Stimulated activated naive CD8-positive, alpha-beta T cell treated with anti-CD3 and anti-CD28 coated beads, Interleukin-15, Interleukin-2, amounts not matched to agents 100 U/mL and 50 U/mL, for 24 hours (primary cell): ENCODE results near the gene EOLA1.
A peak's percentile ranks its signal among the peaks of the same experiment; 100 is the strongest.
"Not testable (repeated sequence)": the region's sequence is repeated elsewhere in the genome, so short reads cannot be mapped to it uniquely, and the experiment has no call there.

ENCODE experiments used
- ATAC-seq: fragments of 150-1000 bp; cut with Tn5 transposase; one replicate; pipeline ENCODE4 v1.10.0; 2021
- DNase-seq: peaks from one replicate; pipeline ENCODE4 v3.0.0; 2021

The EOLA1 gene

DNA sequence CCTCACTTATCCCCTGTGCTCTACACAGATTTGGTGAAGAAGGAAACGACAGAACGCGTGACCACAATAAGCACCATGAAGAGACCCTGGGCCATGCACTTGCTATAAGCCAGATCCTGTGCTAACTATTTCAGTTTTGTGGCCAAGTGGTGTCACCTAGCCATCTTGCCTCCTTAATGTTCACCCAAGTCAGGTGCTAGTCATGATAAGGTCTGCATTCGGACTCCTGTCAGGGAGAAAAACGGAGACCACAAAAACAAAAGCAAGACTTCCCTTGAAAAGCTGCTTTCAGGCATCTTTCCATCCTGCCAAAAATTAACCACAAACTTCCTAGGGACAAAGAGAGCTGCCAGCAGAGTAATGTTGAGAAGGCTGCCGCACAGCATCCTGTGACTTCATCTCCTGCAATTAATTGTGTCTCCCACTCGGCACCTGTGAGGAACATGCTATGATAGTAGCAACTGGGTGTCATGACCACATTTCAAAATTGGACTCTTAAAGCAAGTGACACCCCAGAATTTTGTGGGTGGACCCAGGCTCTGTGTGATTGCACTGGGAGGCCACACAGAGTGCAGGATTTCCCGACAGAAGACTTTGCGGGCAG, 26.9 kb upstream of the EOLA1 start:
- no peak for ATAC-seq
- no peak for DNase-seq

GRCh38 chrX:149515954-149516602, 24.7 kb upstream of the EOLA1 start:
- no peak for DNase-seq
- ATAC-seq = no peak

DNA sequence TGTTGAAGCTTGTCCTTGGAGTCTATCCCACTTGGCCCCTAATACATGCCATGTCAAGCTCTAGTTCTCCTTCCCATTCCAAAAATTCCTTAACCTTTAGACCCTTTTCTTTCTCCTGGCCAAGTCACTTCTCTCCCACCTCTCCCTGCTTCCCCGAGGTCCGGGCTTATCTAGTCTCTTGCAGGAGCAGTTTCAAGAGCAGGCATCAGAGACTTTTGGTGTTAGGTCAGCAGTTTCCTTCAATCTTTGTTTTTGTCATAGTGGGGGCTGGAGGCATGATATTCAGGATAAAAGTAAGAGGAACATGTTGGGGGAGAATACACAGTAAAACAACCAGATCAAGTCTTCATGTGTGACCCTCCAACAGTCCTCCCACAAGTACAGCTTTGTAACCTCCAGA, 24.2 kb upstream of the EOLA1 start:
- ATAC-seq (no peak), DNase-seq (no peak)

- DNase-seq (no peak), ATAC-seq (no peak)
Measured at GRCh38 chrX:149517308-149517707, 23.5 kb upstream of the EOLA1 start.

DNA sequence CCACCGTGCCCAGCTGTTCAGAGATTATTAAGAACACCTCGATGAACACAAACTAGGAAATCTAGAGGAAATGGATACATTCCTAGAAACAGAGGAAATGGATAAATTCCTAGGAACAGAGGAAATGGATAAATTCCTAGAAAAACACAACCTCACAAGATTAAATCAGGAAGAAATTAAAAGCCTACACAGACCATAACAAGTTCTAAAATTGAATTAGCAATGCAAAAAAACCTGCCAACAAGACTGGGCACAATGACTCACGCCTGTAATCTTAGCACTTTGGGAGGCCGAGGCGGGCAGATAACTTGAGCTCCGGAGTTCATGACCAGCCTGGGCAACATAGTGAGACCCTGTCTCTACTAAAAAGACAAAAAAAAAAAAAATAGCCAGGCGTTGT, 22.6 kb upstream of the EOLA1 start:
- DNase-seq (no peak), ATAC-seq (no peak)

- not testable (repeated sequence) for DNase-seq
Measured at GRCh38 chrX:149520636-149521277, 20.1 kb upstream of the EOLA1 start.

GRCh38 chrX:149521438-149521837, 19.4 kb upstream of the EOLA1 start:
- no peak for DNase-seq
- no peak for ATAC-seq

More at GRCh38 chrX:149520636-149521277, 20.1 kb upstream of the EOLA1 start:
- ATAC-seq = not testable (repeated sequence)

DNA sequence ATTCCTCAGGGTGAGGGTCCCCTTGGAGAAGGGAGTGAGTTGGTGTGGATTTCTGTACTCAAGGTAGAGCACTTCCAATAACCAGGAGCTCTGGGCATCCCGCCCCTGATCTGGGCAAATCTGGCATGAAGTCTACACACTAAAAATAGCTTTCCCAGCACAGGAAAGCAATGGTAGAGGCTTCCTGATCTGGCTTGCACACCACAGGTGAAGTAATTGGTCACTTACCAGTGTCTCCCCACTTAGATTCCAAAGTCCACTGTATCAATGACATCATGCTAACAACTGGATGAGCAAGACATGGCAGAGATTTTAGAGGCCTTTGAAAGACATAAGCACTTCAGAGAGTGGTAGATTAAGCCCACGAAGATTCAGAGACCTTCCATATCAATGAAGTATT, 17.9 kb upstream of the EOLA1 start:
- no peak for DNase-seq

DNA sequence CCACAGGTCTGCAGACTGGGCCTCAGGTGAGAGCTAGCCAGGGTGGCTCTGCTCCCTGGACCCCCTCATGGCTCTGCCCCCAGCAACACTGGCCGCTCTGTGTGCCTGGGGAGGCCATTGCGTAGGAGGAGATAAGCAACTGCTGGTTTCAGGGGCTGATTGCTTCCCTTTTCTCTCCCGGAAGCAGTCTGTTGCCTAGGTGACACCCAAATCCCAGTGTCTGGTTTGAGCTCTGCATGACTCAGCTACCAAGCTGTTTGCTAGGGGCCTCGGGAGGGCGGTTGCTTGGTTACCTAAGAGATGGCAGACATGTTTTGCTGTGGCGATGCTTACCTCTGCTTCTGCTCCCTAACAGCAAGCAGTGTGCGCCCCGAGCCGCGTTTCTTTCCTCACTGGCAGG, 15.4 kb upstream of the EOLA1 start:
- ATAC-seq = peak; percentile 90

More for the DNA sequence above, 17.9 kb upstream of the EOLA1 start:
- no peak for ATAC-seq

GRCh38 chrX:149525903-149526302, 14.9 kb upstream of the EOLA1 start:
- DNase-seq = not testable (repeated sequence)
- peak; percentile 33 for ATAC-seq

More for the DNA sequence above, 15.4 kb upstream of the EOLA1 start:
- DNase-seq = peak; percentile 53

DNA sequence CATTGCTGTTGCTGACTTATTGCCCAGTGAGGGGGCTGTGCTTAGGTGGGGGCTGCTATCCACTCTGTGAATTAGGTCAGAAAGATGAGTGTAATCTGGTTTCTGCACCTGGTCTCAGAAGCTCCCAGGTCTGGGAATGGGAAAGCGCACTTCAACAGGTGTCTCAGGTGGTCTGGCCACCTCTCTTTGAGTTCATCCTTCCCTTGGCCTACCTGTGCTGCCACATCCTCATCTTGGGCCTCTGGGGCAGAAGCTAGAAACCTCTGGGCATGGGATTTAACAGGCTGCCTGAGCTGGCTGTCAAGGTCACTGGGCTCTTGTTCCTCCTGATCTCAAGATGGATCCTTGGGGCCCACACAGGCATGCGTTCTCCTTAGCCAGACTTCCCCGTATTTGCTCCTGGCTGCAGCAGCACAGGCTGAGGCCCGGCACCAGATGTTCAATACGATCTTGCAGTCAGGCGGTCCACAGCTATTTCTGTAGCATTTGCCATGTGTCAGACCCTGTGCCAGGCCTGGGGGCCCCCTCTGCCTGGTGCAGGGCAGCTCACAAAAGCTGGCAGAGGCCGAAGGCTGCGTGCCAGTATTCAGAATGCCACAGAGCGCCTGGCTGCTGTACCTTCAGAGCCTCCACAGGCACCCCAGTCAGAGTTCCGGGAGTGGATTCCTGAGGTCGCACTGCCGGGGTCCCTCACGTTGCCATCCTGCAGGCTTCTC, 14.3 kb upstream of the EOLA1 start:
- DNase-seq, ATAC-seq: not testable (repeated sequence)

DNA sequence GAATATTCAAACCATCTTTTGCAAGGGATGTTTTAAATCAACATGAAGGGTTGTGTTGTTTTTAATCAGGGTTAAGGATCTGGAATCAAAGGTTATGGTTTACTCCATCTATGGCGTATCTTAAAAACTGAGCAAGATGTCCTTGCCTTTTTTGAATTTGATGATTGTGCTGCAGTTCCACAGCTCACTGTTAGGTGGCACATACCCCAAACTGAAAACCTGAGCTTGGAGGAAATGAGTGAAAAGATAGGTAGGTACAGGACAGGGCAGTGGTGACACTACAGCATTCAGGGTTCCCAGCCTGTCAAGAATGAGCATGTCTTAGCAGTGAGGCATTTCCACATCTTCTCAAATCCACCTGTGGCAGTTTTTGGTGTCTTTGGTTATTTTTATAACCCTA, 13.1 kb upstream of the EOLA1 start:
- DNase-seq = no peak
- ATAC-seq = peak; percentile 14

DNA sequence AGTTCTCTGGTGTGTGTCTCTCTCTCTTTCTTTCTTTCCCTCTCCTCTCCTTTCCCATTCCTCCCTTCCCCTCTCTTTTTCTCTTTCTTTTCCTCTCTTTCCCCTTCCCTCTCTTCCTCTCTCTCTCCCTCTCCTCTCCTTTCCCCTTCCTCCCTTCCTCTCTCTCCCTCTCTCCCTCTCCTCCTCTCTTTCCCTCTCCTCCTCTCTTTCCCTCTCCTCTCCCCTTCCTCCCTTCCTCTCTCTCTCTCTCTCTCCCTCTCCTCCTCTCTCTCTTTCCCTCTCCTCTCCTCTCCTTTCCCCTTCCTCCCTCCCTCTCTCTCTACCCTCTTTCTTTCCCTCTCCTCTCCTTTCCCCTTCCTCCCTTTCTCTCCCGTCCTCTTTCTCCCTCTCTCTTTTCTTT, 12.4 kb upstream of the EOLA1 start:
- ATAC-seq (no peak), DNase-seq (no peak)

DNA sequence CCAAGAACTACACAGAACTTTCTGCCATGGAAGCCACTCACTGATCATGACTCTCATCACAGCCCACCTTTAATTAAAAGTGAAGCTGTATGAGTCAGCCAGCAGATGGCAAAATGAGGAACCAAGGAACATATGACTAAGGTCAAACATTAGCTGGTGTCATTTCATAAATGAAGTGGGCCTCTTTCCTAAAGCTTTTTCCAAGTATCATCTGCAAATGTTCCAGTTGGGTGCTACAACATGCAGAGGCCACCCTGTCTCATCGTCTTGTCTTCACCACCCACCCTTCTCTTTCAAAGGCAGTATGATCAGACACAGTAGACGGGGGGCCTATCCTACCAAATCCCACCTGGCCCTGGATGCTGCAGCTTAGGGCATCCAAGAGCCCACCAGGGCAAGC, 9.2 kb upstream of the EOLA1 start:
- ATAC-seq (peak; percentile 80), DNase-seq (no peak)

GRCh38 chrX:149532868-149533267, 7.9 kb upstream of the EOLA1 start:
- not testable (repeated sequence) for ATAC-seq, DNase-seq

DNA sequence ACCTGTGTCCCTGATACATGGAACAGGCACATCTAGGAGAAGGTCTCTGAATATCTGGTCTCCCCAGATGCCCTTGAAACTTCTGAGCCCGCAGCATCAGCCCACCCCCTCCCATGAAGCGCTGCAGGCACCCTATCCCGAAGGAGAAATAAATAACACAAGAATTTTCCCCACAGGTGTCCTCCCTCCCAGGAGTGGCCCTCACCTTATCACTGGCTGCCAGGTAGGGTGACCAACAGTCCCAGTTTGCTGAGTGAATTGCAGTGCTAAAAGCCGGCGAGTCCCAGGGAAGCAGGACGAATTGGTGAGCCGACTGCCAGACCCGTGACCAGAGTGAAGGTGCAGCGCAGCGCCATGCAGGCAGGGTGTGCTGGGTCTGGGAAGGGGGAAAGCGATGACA, 6.8 kb upstream of the EOLA1 start:
- ATAC-seq, DNase-seq: not testable (repeated sequence)

- ATAC-seq = not testable (repeated sequence)
Measured at GRCh38 chrX:149534926-149535602, 5.7 kb upstream of the EOLA1 start.

GRCh38 chrX:149537474-149537873, 3.3 kb upstream of the EOLA1 start:
- not testable (repeated sequence) for ATAC-seq, DNase-seq

More at GRCh38 chrX:149534926-149535602, 5.7 kb upstream of the EOLA1 start:
- DNase-seq = not testable (repeated sequence)

DNA sequence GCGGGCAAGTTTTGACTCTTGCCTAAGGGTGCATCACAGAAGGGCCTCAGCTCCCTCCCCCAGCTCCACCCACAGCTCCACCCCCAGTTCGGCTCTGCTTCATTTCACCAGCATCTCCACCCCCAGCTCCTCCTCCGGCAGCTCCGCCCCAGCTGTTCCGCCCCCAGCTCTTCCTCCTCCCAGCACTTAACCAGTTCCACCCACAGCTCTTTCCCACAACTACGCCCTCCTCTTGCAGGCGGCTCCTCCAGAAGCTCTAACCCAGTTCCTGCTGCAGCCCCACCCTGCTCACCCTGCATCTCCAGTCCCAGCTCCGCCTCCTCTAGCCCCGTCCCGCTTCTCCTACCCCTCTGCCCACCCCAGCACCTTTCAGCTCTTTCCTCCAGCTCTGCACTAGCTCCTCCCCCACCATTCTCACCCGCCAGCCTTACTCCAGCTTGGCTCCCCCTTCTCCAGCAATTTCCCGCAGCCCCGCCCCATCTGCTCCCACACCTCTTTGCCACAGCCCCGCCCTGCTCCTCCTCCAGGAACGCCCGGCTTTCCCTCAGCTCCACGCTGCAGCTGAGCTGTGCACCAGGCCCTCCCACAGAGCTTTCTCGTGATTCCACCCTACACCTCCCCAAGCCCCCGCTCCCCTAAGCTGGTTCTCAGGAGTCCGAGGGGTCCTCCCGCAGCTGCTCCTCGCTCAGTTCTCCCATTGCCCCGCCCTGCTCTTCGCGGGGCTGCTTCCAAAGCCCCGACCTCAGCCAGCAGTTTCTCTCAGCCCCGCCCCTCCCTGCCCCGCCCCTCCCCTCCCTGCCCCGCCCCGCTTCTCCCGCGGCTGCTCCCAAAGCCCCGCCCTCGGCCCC, 1.3 kb upstream of the EOLA1 start:
- peak; percentile 41 for ATAC-seq
- DNase-seq = peak; percentile 81

DNA sequence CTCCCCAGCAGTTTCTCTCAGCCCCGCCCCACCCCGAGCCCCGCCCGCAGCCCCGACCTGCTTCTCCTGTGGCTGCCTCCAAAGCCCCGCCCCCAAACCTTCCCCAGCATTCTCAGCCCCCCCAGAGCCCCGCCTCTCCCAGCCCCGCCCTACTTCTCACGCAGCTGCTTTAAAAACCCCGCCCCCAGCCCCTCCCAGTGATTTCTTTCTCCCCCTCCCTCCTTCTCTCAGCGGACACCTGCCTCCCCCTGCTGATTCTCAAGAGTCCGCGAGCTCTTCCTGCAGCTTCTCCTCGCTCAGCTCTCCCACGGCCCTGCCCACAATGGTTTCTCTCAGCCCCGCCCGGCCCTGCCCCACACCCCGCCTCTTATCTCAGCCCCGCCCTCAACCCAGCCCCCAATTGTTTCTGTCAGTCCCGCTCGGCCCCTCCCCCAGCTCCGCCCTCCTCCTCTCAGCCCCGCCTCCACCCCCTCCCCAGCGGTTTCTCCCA, 636 bp upstream of the EOLA1 start:
- DNase-seq = peak; percentile 87
- ATAC-seq = peak; percentile 59

- DNase-seq (peak; percentile 11), ATAC-seq (no peak)
Measured at GRCh38 chrX:149541521-149542047, 772 bp downstream of the EOLA1 start.
